ENCODE data around the gene RALGAPA1.
"Not testable (repeated sequence)": the region's sequence is repeated elsewhere in the genome, so short reads cannot be mapped to it uniquely, and the experiment has no call there.

Gene RALGAPA1

DNA sequence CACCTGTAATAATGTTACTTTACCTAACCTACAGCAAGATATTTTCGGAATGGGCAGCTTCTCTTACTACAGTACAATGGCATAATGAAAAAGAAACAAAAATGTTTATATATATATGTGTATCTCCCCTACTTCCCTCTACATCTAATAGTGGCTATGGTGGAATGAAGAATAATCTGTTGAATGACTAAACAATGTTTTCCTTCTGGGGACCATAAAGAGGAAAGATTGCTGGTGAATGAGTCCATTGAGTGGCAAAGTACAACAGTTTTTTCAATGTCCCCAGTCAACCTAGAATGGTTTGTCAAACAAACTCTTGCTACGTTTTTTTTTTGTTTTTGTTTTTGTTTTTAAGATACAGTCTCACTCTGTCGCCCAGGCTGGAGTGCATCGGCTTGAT, 47.2 kb downstream of the RALGAPA1 start:
- no peak for DNase-seq (ENCODE audit: low read depth in 3 of 3)

GRCh38 chr14:35760143-35760542, 49.0 kb downstream of the RALGAPA1 start:
- DNase-seq (ENCODE audit: low read depth in 3 of 3), result no peak

GRCh38 chr14:35758523-35759129, 50.5 kb downstream of the RALGAPA1 start:
- DNase-seq (ENCODE audit: low read depth in 3 of 3), result no peak

GRCh38 chr14:35754671-35755070, 54.4 kb downstream of the RALGAPA1 start:
- DNase-seq (ENCODE audit: low read depth in 3 of 3), result no peak

DNA sequence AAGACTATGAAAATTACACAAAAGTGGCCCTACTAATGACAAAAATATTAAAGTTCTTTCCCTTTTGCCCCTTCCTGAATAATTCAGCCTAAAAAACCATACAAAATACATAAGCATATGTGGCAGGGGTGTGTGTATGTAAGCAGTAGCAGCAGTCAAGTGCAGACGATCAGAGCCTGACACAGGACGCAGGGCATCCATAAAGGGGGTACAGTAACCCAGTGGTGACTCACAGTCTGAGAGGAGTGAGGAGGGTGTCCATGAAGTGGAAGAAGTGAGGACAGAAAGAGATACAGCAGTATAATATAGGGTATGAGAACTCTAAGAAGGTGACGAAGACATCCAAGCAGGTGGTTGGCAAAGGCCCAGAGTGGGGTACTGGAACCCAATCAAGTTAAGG, 56.7 kb downstream of the RALGAPA1 start:
- no peak for DNase-seq (ENCODE audit: low read depth in 3 of 3)

- DNase-seq (ENCODE audit: low read depth in 3 of 3), result no peak
Measured at GRCh38 chr14:35750202-35750904, 58.7 kb downstream of the RALGAPA1 start.

DNA sequence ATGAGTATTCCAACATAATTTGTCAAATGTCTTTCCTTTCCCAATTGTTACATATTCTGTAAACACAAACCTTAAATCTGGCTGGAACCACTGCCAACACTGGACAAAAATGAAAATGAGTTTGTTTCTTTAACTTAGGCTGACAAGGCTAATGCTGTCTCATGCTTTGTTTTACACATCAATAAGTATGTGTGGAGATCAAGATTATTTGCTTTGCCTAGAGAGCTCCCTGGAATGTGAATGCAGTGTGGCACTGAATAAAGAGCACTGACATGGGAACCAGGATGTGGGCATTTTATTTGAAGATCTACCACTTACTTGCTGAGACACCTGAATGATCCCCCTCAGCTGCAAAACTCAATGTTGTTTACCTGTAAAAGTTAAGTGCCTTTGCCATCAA, 61.7 kb downstream of the RALGAPA1 start:
- no peak for DNase-seq (ENCODE audit: low read depth in 3 of 3)

GRCh38 chr14:35742442-35742841, 66.7 kb downstream of the RALGAPA1 start:
- DNase-seq (ENCODE audit: low read depth in 3 of 3), result no peak

GRCh38 chr14:35742032-35742371, 67.1 kb downstream of the RALGAPA1 start:
- DNase-seq (ENCODE audit: low read depth in 3 of 3), result no peak

- no peak for DNase-seq (ENCODE audit: low read depth in 3 of 3)
Measured at GRCh38 chr14:35741345-35742031, 67.6 kb downstream of the RALGAPA1 start.

DNA sequence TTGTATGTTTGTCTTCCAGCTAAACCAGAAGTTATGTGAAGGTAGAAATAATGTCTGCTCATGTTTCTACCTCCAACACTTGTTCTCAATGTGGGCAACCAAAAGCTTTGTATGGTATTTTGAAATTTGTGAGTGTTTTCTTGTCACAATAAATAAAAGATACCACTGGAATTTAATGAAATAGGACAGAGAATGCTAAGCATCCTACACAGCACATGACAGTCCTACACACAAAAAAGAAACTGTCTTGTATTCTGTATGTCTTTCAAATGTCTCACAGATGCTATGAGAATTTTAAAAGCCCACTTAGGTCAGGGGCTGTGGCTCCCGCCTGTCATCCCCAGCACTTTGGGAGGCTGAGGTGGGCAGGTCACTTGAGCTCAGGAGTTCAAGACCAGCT, 68.9 kb downstream of the RALGAPA1 start:
- DNase-seq (ENCODE audit: low read depth in 3 of 3), result no peak

DNA sequence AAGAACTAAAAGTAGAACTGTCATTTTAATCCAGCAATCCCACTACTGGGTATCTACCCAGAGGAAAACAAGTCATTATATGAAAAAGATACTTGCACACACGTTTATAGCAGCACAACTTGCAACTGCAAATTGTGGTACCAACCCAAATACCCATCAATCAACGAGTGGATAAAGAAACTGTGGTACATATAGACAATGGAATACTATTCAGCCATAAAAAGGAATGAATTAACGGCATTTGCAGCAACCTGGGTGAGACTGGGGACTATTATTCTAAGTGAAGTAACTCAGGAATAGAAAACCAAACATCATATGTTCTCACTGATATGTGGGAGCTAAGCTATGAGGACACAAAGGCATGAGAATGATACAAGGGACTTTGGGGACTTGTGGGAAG, 73.9 kb downstream of the RALGAPA1 start:
- not testable (repeated sequence) for DNase-seq (ENCODE audit: low read depth in 3 of 3)

- DNase-seq (ENCODE audit: low read depth in 3 of 3), result not testable (repeated sequence)
Measured at GRCh38 chr14:35733510-35733909, 75.6 kb downstream of the RALGAPA1 start.

DNA sequence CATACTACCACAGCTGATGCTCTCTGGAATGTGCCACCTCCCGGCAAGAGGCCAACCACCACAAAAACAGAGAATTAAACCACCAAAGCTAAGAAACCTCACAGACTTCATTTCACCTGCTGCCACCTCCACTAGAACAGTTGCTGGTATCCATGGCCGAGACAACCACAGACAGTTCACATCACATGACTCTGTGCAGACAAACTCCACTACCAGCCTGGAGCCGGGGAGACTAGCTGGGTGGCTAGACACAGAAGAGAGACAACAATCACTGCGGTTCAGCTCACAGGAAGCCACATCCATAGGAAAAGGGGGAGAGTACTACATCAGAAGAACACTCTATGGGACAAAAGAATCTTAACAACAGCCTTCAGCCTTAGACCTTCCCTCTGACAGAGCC, 78.2 kb downstream of the RALGAPA1 start:
- no peak for DNase-seq (ENCODE audit: low read depth in 3 of 3)

- DNase-seq (ENCODE audit: low read depth in 3 of 3), result no peak
Measured at GRCh38 chr14:35727764-35728163, 81.3 kb downstream of the RALGAPA1 start.

GRCh38 chr14:35725930-35726329, 83.2 kb downstream of the RALGAPA1 start:
- no peak for DNase-seq (ENCODE audit: low read depth in 3 of 3)

DNA sequence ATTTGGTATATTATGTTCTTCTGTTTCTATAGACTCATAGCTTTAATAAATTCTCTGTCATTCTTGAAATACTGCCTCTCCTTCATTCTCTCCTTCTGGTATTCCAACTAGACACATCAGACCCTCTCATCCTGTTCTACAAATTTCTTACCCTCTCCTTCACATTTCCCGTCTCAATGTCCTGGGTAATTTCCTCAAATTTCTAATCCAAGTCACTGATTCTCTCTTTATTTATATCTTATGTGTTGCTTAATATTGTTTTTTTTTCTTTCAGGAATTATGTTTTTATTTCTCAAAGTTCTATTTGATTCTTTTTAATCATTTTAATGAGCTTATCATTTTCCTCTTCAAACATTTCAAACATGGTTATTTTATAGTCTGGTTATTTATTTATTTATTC, 94.0 kb downstream of the RALGAPA1 start:
- no peak for DNase-seq (ENCODE audit: low read depth in 3 of 3)

GRCh38 chr14:35712466-35712865, 96.6 kb downstream of the RALGAPA1 start:
- no peak for DNase-seq (ENCODE audit: low read depth in 3 of 3)

DNA sequence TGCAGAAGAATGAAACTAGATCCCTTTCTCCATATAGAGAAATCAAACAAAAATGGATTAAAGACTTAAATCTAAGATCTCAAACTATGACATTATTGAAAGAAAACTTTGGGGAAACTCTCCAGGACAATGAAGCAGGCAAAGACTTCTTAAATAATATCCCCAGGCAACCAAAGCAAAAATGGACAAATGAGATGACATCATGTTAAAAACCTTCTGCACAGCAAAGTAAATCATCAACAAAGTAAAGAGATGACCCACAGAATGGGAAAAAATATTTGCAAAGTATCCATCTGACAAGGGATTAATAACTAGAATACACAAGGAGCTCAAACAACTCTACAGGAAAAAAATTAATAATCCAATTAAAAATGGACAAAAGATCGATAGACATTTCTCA, 101.0 kb downstream of the RALGAPA1 start:
- no peak for DNase-seq (ENCODE audit: low read depth in 3 of 3)

- no peak for DNase-seq (ENCODE audit: low read depth in 3 of 3)
Measured at GRCh38 chr14:35705636-35706035, 103.5 kb downstream of the RALGAPA1 start.

DNA sequence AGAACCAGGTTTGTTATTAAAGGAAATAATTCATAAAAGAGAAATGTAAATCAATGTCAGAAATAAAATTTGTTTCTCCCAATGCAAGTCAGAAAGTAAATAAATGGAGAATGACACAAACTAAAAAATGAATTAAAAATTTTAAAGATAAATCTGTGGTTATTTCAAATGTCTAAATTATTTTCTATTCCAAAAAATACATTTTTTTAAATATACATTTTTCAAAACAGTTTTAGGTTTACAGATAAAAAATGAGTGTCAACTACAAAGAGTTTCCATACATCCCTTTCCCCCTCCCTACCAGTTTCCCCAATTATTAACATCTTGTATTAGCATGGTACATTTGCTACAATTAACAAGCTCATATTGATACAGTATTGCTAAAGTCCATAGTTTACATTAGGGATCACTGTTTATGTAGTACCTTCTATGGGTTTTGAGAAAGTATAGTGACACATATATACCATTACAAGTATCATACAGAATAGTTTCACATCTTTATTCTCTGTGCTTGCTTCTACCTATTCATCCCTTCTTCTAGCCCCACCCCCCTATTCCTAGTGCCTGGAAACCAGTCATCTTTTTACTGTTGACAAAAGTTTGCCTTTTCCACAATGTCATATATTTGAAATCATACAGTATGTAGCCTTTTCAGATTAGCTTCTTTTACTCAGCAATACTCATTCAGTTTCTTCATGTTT, 104.2 kb downstream of the RALGAPA1 start:
- no peak for DNase-seq (ENCODE audit: low read depth in 3 of 3)

GRCh38 chr14:35701531-35701930, 107.6 kb downstream of the RALGAPA1 start:
- DNase-seq (ENCODE audit: low read depth in 3 of 3), result no peak
